Spleen (tissue), 7 donors: ENCODE results near the gene KRT25.

ENCODE experiments used
- POLR2A ChIP-seq, 3 donors: fragments of 450-650 bp; IDR thresholded peaks; one replicate each; pipeline ENCODE4 v1.5.1; 2017; ENCODE audit warnings: antibody characterized with exemption in 3 of 3, mild to moderate bottlenecking in 1 of 3
- POLR2AphosphoS5 ChIP-seq, 3 donors: sonication (generic); formaldehyde crosslinking; IDR thresholded peaks; one replicate each; pipeline ENCODE4 v1.5.1; 2017; ENCODE audit warnings: antibody characterized with exemption in 3 of 3
- TF ChIP-seq, protein P1 (sequence below), 11 experiments: fragments of 200-600 bp in 7 of 11; fragments of 450-650 bp in 4 of 11; sonication (generic) in 4 of 11; IDR thresholded peaks in 8 of 11; conservative IDR thresholded peaks in 3 of 11; 1 replicate in 7 of 11; 2 replicates in 4 of 11; pipeline versions ENCODE4 v1.4.0 to v1.8.0; 2016 to 2021; ENCODE audit warnings: antibody characterized with exemption in 11 of 11, inconsistent platforms in 4 of 11, mild to moderate bottlenecking in 1 of 11
- donor health status: DM: no; HTN: no; CAD: no; lungs with moderate emphysema.
- donor health status: DM: no; HTN: no; CAD: no.
- donor health status: DM: no; HTN: no; CAD: no.

DNA sequence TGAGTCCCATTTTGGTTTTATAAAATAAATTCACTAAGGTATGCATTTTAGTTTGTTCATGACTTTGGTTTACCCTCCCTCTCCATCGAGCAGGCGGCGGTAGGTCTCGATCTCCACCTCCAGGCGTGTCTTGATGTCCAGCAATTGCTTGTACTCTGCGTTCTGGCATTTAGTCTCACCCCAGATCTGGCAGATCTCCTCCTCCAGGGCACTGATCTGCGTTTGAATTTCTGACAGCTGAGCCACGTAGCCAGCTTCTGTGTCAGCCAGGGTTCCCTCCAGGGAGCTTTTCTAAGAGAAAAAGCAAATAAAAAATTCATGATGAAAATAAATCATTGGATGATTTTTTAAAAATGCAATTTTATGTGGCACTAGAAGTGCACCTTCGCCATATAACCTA is 55.8 kb downstream of the KRT25 start:
- no peak for TF ChIP-seq POLR2A (IDR thresholded peaks at IDR 0.05)
- TF ChIP-seq, protein P1, sequence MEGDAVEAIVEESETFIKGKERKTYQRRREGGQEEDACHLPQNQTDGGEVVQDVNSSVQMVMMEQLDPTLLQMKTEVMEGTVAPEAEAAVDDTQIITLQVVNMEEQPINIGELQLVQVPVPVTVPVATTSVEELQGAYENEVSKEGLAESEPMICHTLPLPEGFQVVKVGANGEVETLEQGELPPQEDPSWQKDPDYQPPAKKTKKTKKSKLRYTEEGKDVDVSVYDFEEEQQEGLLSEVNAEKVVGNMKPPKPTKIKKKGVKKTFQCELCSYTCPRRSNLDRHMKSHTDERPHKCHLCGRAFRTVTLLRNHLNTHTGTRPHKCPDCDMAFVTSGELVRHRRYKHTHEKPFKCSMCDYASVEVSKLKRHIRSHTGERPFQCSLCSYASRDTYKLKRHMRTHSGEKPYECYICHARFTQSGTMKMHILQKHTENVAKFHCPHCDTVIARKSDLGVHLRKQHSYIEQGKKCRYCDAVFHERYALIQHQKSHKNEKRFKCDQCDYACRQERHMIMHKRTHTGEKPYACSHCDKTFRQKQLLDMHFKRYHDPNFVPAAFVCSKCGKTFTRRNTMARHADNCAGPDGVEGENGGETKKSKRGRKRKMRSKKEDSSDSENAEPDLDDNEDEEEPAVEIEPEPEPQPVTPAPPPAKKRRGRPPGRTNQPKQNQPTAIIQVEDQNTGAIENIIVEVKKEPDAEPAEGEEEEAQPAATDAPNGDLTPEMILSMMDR (IDR thresholded peaks at IDR 0.05 in 8 of 11, conservative IDR thresholded peaks at IDR 0.05 in 3 of 11) = no peak
- TF ChIP-seq POLR2AphosphoS5 (IDR thresholded peaks at IDR 0.05) = no peak
